Stimulated activated naive CD8-positive, alpha-beta T cell treated with anti-CD3 and anti-CD28 coated beads, Interleukin-15, Interleukin-2, amounts not matched to agents 100 U/mL and 50 U/mL, for 24 hours (primary cell): ENCODE data around the gene ATG16L2.
"Not testable (repeated sequence)": the region's sequence is repeated elsewhere in the genome, so short reads cannot be mapped to it uniquely, and the experiment has no call there.

ENCODE experiments used
- ATAC-seq: fragments of 150-1000 bp; cut with Tn5 transposase; one replicate; pipeline ENCODE4 v1.10.0; 2021
- DNase-seq: peaks from one replicate; pipeline ENCODE4 v3.0.0; 2021

Gene ATG16L2

GRCh38 chr11:72824811-72825505, 10.7 kb downstream of the ATG16L2 start:
- ATAC-seq, result no peak
- DNase-seq, result no peak

- ATAC-seq (no peak), DNase-seq (no peak)
These were observed 11.4 kb downstream of the ATG16L2 start for GRCh38 chr11:72825661-72826060.

- DNase-seq (no peak), ATAC-seq (no peak)
These were observed 12.2 kb downstream of the ATG16L2 start for GRCh38 chr11:72826191-72826941.

- DNase-seq, result no peak
- no peak for ATAC-seq
These were observed 12.8 kb downstream of the ATG16L2 start for GRCh38 chr11:72826942-72827480.

- ATAC-seq, DNase-seq: not testable (repeated sequence)
These were observed 13.4 kb downstream of the ATG16L2 start for GRCh38 chr11:72827656-72828055.

- ATAC-seq, result no peak
- no peak for DNase-seq
These were observed 13.9 kb downstream of the ATG16L2 start for GRCh38 chr11:72828081-72828567.

GRCh38 chr11:72828692-72829101, 14.5 kb downstream of the ATG16L2 start:
- ATAC-seq (no peak), DNase-seq (no peak)

- no peak for ATAC-seq
- no peak for DNase-seq
These were observed 15.0 kb downstream of the ATG16L2 start for GRCh38 chr11:72829178-72829577.

GRCh38 chr11:72829884-72830533, 15.8 kb downstream of the ATG16L2 start:
- ATAC-seq, result no peak
- no peak for DNase-seq

GRCh38 chr11:72831521-72832300, 17.5 kb downstream of the ATG16L2 start:
- ATAC-seq, result peak; percentile 64
- DNase-seq, result peak; percentile 66

GRCh38 chr11:72832301-72833082, 18.3 kb downstream of the ATG16L2 start:
- ATAC-seq, result no peak

GRCh38 chr11:72833083-72833733, 19.0 kb downstream of the ATG16L2 start:
- ATAC-seq (no peak), DNase-seq (no peak)

More at GRCh38 chr11:72832301-72833082, 18.3 kb downstream of the ATG16L2 start:
- DNase-seq, result no peak

- DNase-seq (no peak), ATAC-seq (no peak)
These were observed 19.7 kb downstream of the ATG16L2 start for GRCh38 chr11:72833811-72834493.

- no peak for ATAC-seq
These were observed 20.7 kb downstream of the ATG16L2 start for GRCh38 chr11:72834905-72835304.

GRCh38 chr11:72836111-72836510, 21.9 kb downstream of the ATG16L2 start:
- DNase-seq, result no peak
- ATAC-seq, result no peak

More at GRCh38 chr11:72834905-72835304, 20.7 kb downstream of the ATG16L2 start:
- no peak for DNase-seq

- DNase-seq (no peak), ATAC-seq (no peak)
These were observed 24.6 kb downstream of the ATG16L2 start for GRCh38 chr11:72838691-72839305.

- DNase-seq (no peak), ATAC-seq (no peak)
These were observed 26.6 kb downstream of the ATG16L2 start for GRCh38 chr11:72840780-72841179.

- DNase-seq (no peak), ATAC-seq (no peak)
These were observed 27.2 kb downstream of the ATG16L2 start for GRCh38 chr11:72841397-72841796.

GRCh38 chr11:72842126-72842525, 27.9 kb downstream of the ATG16L2 start:
- no peak for ATAC-seq
- DNase-seq, result no peak
